ENCODE results near the gene BORCS5. TPM values are rescaled to one million over a fixed set of nuclear protein-coding genes. Genes with fewer than 3 reads are reported as not detected.

The BORCS5 gene
- total and polyA plus RNA-seq, 2 of the 8 experiments (the other 6 are each of a cell fraction or from before 2014, with no cell fraction given): 8.3 to 17.4 TPM

- peaks cover 0 to 4% of the 10 kb centered on the region in 2 experiments for H4K20me1 ChIP-seq (replicated peaks in 1 of 2; ENCODE audit: control insufficient read depth in 1 of 2, insufficient read depth in 2 of 2, low read length in 2 of 2)
- H4K91ac ChIP-seq (replicated peaks; ENCODE audit: insufficient read length, low read length): no peak overlapping the region
- H3K18ac ChIP-seq (ENCODE audit: extremely low read depth, low read length): no peak overlapping the region
- no peak overlapping the region for H3K27ac ChIP-seq (ENCODE audit: low read depth, low read length)
- no peaks in the 10 kb centered on the region for H3K9me3 ChIP-seq (ENCODE audit: insufficient read depth in 2 of 2, low read depth in 1 of 2, low read length in 1 of 2)
- H3K4me1 ChIP-seq (replicated peaks in 1 of 4; ENCODE audit: control insufficient read depth in 3 of 4, insufficient read depth in 4 of 4, low read length in 3 of 4): no peaks in the 10 kb centered on the region; a peak in 2 of 7 replicates
- H3K27me3 ChIP-seq (replicated peaks in 1 of 4; ENCODE audit: control insufficient read depth in 3 of 4, extremely low read depth in 1 of 4, insufficient read depth in 3 of 4, low read length in 3 of 4): no peaks in the 10 kb centered on the region
- H2BK5ac ChIP-seq (ENCODE audit: low read depth, low read length): no peak overlapping the region
- no peak overlapping the region for H4K5ac ChIP-seq (ENCODE audit: insufficient read length, low read depth, low read length)
- 93% methylated on average over 2 of the region's 2 CpGs; no CpG with 5 or more reads in 1 of the 2 experiments for WGBS, 2 experiments (ENCODE audit: extremely low coverage in 1 of 2, insufficient coverage in 1 of 2, insufficient read length in 1 of 2, insufficient replicate concordance in 2 of 2, low coverage in 1 of 2, low lambda C conversion rate in 2 of 2, missing lambda C conversion rate in 1 of 2)
- CTCF ChIA-PET (ENCODE audit: partially characterized antibody): interaction anchor here (0.7 to 1.0 kb wide), 4 partner anchors 10 to 85 kb away, joined by 3 to 4 read pairs (median 3); no protein-coding TSS in a partner anchor
- no peak overlapping the region for H3K4me2 ChIP-seq (ENCODE audit: insufficient read depth in 1 of 2, low read depth in 2 of 2, low read length in 2 of 2)
- H3K79me2 ChIP-seq (ENCODE audit: control insufficient read depth in 1 of 2, insufficient read depth in 2 of 2, low read length in 2 of 2): no peaks in the 10 kb centered on the region; a peak in 1 of 4 replicates
- no peak for FAIRE-seq
- H3K36me3 ChIP-seq (ENCODE audit: control insufficient read depth in 2 of 4, insufficient read depth in 4 of 4, low read length in 3 of 4): peaks cover 14 to 50% (median 25%) of the 10 kb centered on the region in 4 experiments; a peak in 7 of 8 replicates
- no peak overlapping the region for H3K14ac ChIP-seq (ENCODE audit: insufficient read length)
- H3K56ac ChIP-seq (replicated peaks; ENCODE audit: insufficient read length, low read depth, low read length): no peak overlapping the region
- no peaks in the 10 kb centered on the region for H3K23me2 ChIP-seq (ENCODE audit: low read depth, low read length)
- no peak overlapping the region for H2BK20ac ChIP-seq (ENCODE audit: low read length)
- H2AK5ac ChIP-seq (ENCODE audit: low read depth, low read length): no peak overlapping the region
- POLR2A ChIA-PET (ENCODE audit: partially characterized antibody): no interaction called here
- TF ChIP-seq ZNF274 (IDR thresholded peaks at IDR 0.05; ENCODE audit: borderline replicate concordance, extremely low read depth, low read length) (no peak), SP4 (IDR thresholded peaks at IDR 0.05; ENCODE audit: low read length) (no peak), TEAD4 (IDR thresholded peaks at IDR 0.05; ENCODE audit: low read depth, low read length) (no peak), CBX8 (IDR thresholded peaks at IDR 0.05; ENCODE audit: borderline replicate concordance, low read depth, low read length) (no peak), ASH2L (IDR thresholded peaks at IDR 0.05; ENCODE audit: low read length) (no peak), SP2 (IDR thresholded peaks at IDR 0.05; ENCODE audit: low read length) (no peak), SIN3A (conservative IDR thresholded peaks at IDR 0.05 in 1 of 2, IDR thresholded peaks at IDR 0.05 in 1 of 2; ENCODE audit: low read depth in 1 of 2, low read length in 2 of 2) (no peak), TAF1 (IDR thresholded peaks at IDR 0.05; ENCODE audit: low read depth, low read length) (no peak), TAF7 (optimal IDR thresholded peaks at IDR 0.05; ENCODE audit: borderline replicate concordance, low read depth, low read length) (no peak), RAD21 (IDR thresholded peaks at IDR 0.05 in 1 of 2, conservative IDR thresholded peaks at IDR 0.05 in 1 of 2; ENCODE audit: low read depth in 2 of 2, low read length in 2 of 2) (no peak), SUZ12 (IDR thresholded peaks at IDR 0.05; ENCODE audit: low read length) (no peak), BRCA1 (IDR thresholded peaks at IDR 0.05; ENCODE audit: low read depth, low read length) (no peak), MAFK (IDR thresholded peaks at IDR 0.05; ENCODE audit: low read depth, low read length) (no peak), SRF (IDR thresholded peaks at IDR 0.05; ENCODE audit: low read depth, low read length) (no peak)
- H2AFZ ChIP-seq (ENCODE audit: low read length): no peak overlapping the region
- H2BK120ac ChIP-seq (replicated peaks; ENCODE audit: low read depth, low read length): no peak overlapping the region
- no peak overlapping the region for H3K9ac ChIP-seq (replicated peaks in 1 of 4; ENCODE audit: extremely low read depth in 1 of 4, low read depth in 3 of 4, low read length in 3 of 4)
- H2BK12ac ChIP-seq (ENCODE audit: low read depth, low read length): no peak overlapping the region
- no peak overlapping the region for H4K8ac ChIP-seq (ENCODE audit: extremely low read depth, insufficient read depth, low read length)
- no peak for DNase-seq (ENCODE audit: low read depth in 1 of 2, low spot score in 2 of 2)
- no peak overlapping the region for H3K23ac ChIP-seq (ENCODE audit: insufficient read length)
- no peak overlapping the region for H3K4ac ChIP-seq (replicated peaks; ENCODE audit: insufficient read length, low read depth, low read length)
- H3K4me3 ChIP-seq (ENCODE audit: extremely low read depth in 1 of 4, insufficient read depth in 2 of 4, low read depth in 3 of 4, low read length in 4 of 4): no peak overlapping the region
- H2BK15ac ChIP-seq (ENCODE audit: low read length): no peak overlapping the region
- no peaks in the 10 kb centered on the region; the same call in 1 of the 2 replicates for H3K79me1 ChIP-seq (ENCODE audit: low read depth, low read length)
Observed at GRCh38 chr12:12481631-12482030, 124.8 kb downstream of the BORCS5 start.
